ENCODE measurements around the gene SLC25A5.

The SLC25A5 gene

DNA sequence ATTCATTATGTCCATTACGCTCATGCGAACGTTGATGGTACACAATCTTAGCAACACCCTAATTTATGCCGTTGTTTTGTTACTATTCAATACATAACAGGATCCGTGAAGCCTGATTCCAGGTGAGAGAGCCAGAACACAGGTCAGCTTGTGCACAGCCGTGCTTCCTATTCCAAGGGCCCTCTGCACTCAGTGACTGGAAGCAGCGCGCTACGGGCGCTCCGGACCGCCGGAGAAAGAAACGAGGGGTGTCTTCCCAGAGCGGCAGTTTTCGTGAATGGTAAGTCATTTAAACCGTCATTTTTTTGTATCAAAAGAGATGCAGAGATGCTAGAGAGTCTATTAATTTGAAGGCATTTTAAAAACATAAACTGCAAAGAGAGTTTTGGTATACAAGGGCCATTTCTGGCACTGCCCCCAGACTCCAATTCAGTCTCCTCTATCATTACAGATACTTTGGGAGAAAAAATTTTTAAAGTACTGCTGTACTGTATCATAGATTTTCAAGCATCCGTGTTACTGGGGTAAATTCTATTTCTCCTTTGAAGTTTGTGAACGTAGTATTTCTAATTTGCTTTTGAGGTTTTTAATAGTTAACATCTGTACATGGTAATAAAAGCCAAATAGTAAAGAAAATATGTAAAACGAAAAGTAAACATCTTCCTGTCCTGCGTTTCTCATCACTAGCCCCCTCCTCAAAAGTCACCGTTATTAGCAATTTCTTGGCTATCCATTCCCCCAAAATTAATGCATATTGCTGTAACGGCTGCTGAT, 6.6 kb downstream of the SLC25A5 start:
- CTCF ChIA-PET, result no interaction called here
- POLR2A ChIA-PET (ENCODE audit: low non-redundant PET), result no interaction called here

GRCh38 chrX:119475389-119476101, 7.3 kb downstream of the SLC25A5 start:
- CTCF ChIA-PET, result no interaction called here
- no peak overlapping the region for H3K27ac ChIP-seq
- DNase-seq (ENCODE audit: low spot score), result peak; percentile 20
- POLR2A ChIA-PET (ENCODE audit: low non-redundant PET), result no interaction called here
- no peak for TF ChIP-seq CTCF (conservative IDR thresholded peaks at IDR 0.05; ENCODE audit: low read depth)

More for the DNA sequence above, 6.6 kb downstream of the SLC25A5 start:
- no peak overlapping the region for H3K27ac ChIP-seq
- TF ChIP-seq CTCF (conservative IDR thresholded peaks at IDR 0.05; ENCODE audit: low read depth), result no peak
- DNase-seq (ENCODE audit: low spot score), result no peak

DNA sequence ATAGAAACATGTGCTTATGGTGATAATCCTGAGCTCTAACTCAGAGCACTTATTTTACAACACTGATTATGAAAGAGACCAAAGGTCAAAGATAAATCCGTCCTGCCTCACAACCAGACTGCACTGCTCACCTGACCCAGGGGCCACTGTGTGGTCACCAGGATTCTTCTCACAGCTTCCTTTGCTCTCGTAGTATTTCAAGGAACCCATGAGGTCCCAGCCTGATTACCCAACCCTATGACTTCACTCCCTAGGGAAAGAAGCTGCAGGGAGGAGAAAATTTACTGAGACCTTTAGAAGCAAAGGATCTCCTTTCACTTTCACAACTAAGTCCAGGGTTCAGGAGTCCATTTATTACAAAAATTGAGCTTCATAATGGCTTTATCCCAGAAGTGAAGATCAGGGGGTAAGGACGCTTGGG, 9.6 kb downstream of the SLC25A5 start:
- H3K27ac ChIP-seq, result no peak overlapping the region
- DNase-seq (ENCODE audit: low spot score), result no peak
- no peak for TF ChIP-seq CTCF (conservative IDR thresholded peaks at IDR 0.05; ENCODE audit: low read depth)
- ChIA-PET POLR2A (ENCODE audit: low non-redundant PET) (interaction anchor here (0.9 kb wide), 1 partner anchor 393 kb away, joined by 3 read pairs; no protein-coding TSS in a partner anchor), CTCF (no interaction called here)

DNA sequence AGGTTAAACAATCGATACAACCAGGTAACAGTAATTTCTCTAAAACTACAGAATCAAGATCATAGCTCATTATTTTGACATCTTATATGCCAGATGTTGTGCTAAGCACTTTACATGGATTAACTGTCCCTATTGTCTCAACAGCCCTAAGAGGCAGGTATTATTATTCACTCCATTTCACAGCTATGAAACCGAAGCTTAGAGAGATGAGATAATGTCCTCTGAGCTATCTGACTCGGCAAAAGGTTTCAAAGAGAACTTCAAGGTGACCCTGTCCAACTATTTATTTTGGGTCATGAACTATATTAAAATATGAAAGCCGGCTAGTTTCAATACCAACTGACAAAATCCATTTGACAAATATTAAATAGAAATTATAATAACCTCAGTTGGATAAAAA, 10.3 kb downstream of the SLC25A5 start:
- no peak for TF ChIP-seq CTCF (conservative IDR thresholded peaks at IDR 0.05; ENCODE audit: low read depth)
- ChIA-PET CTCF (no interaction called here), POLR2A (ENCODE audit: low non-redundant PET) (interaction anchor here (0.9 kb wide), 1 partner anchor 393 kb away, joined by 3 read pairs; no protein-coding TSS in a partner anchor)
- H3K27ac ChIP-seq, result no peak overlapping the region
- DNase-seq (ENCODE audit: low spot score), result no peak

- ChIA-PET POLR2A (ENCODE audit: low non-redundant PET) (no interaction called here), CTCF (interaction anchor here (0.7 to 0.9 kb wide), 2 partner anchors 11 to 13 kb away, joined by 3 to 5 read pairs; no protein-coding TSS in a partner anchor)
- no peak for TF ChIP-seq CTCF (conservative IDR thresholded peaks at IDR 0.05; ENCODE audit: low read depth)
- H3K27ac ChIP-seq, result peak overlapping the region; percentile 80
- peak; percentile 36 for DNase-seq (ENCODE audit: low spot score)
Observed at GRCh38 chrX:119479845-119480244, 11.6 kb downstream of the SLC25A5 start.

- CTCF ChIA-PET, result interaction anchor here (0.5 kb wide), 1 partner anchor 299 kb away, joined by 5 read pairs; no protein-coding TSS in a partner anchor
- no peak for TF ChIP-seq CTCF (conservative IDR thresholded peaks at IDR 0.05; ENCODE audit: low read depth)
- POLR2A ChIA-PET (ENCODE audit: low non-redundant PET), result no interaction called here
- H3K27ac ChIP-seq, result peak overlapping the region; percentile 80
- no peak for DNase-seq (ENCODE audit: low spot score)
Observed at GRCh38 chrX:119481323-119481801, 13.1 kb downstream of the SLC25A5 start.

Measured in RWPE1 (cell line).